ENCODE measurements around the gene MCUB.
"Not testable (repeated sequence)": the region's sequence is repeated elsewhere in the genome, so short reads cannot be mapped to it uniquely, and the experiment has no call there.

Gene MCUB

DNA sequence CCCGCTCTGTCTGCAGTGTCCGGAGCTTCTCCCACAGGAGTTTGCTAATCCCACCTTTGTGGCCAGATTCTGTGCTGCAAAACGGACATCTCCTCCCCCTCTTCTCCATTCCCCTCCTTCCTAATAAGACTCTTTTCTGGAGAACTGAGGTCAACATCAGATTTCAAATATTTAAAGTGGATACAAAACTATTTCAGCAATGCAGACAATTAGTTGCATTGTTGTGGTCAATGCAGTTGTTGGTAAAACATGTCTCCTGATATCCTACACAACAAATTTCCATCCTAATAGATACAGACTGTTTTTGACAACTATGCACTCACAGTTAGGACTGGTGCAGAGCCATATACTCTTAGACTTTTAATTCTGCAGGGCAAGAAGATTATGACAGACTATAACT, 5.1 kb upstream of the MCUB start:
- no peak for DNase-seq

GRCh38 chr4:109557433-109557832, 2.6 kb upstream of the MCUB start:
- no peaks in the 10 kb centered on the region for H3K27me3 ChIP-seq (replicated peaks; ENCODE audit: control insufficient read depth, insufficient read depth, low read length, poor library complexity, severe bottlenecking)
- peaks cover 1% of the 10 kb centered on the region for H3K36me3 ChIP-seq (ENCODE audit: control insufficient read depth, insufficient read depth, low read length)
- H3K9me3 ChIP-seq (ENCODE audit: control insufficient read depth, low read length), result no peaks in the 10 kb centered on the region
- H3K4me3 ChIP-seq (ENCODE audit: insufficient read depth, low read depth, low read length, poor library complexity, severe bottlenecking), result no peak overlapping the region
- peaks cover 21% of the 10 kb centered on the region for H3K4me1 ChIP-seq (ENCODE audit: control insufficient read depth, insufficient read depth, low read length, poor library complexity, severe bottlenecking)
- DNase-seq, result no peak
- H3K27ac ChIP-seq (ENCODE audit: insufficient read depth, low read length, poor library complexity, severe bottlenecking), result no peak overlapping the region

More for the DNA sequence above, 5.1 kb upstream of the MCUB start:
- peaks cover 11% of the 10 kb centered on the region for H3K4me1 ChIP-seq (ENCODE audit: control insufficient read depth, insufficient read depth, low read length, poor library complexity, severe bottlenecking)
- no peak overlapping the region for H3K4me3 ChIP-seq (ENCODE audit: insufficient read depth, low read depth, low read length, poor library complexity, severe bottlenecking)
- H3K27ac ChIP-seq (ENCODE audit: insufficient read depth, low read length, poor library complexity, severe bottlenecking), result no peak overlapping the region
- no peaks in the 10 kb centered on the region for H3K36me3 ChIP-seq (ENCODE audit: control insufficient read depth, insufficient read depth, low read length)
- no peaks in the 10 kb centered on the region for H3K9me3 ChIP-seq (ENCODE audit: control insufficient read depth, low read length)
- no peaks in the 10 kb centered on the region for H3K27me3 ChIP-seq (replicated peaks; ENCODE audit: control insufficient read depth, insufficient read depth, low read length, poor library complexity, severe bottlenecking)

DNA sequence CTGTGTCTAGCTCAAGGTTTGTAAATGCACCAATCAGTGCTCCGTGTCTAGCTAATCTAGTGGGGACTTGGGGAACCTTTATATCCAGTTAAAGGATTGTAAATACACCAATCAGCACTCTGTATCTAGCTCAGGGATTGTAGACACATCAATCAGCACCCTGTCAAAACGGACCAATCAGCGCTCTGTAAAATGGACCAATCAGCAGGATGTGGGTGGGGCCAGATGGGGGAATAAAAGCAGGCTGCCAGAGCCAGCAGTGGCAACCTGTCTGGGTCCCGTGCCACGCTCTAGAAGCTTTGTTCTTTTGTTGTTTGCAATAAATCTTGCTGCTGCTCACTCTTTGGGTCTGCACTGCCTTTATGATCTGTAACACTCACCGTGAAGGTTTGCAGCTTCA, 2.0 kb upstream of the MCUB start:
- not testable (repeated sequence) for H3K36me3 ChIP-seq (ENCODE audit: control insufficient read depth, insufficient read depth, low read length); H3K27me3 ChIP-seq (replicated peaks; ENCODE audit: control insufficient read depth, insufficient read depth, low read length, poor library complexity, severe bottlenecking); H3K27ac ChIP-seq (ENCODE audit: insufficient read depth, low read length, poor library complexity, severe bottlenecking); H3K4me3 ChIP-seq (ENCODE audit: insufficient read depth, low read depth, low read length, poor library complexity, severe bottlenecking); DNase-seq; H3K9me3 ChIP-seq (ENCODE audit: control insufficient read depth, low read length)
- H3K4me1 ChIP-seq (ENCODE audit: control insufficient read depth, insufficient read depth, low read length, poor library complexity, severe bottlenecking), result peaks cover 27% of the 10 kb centered on the region

DNA sequence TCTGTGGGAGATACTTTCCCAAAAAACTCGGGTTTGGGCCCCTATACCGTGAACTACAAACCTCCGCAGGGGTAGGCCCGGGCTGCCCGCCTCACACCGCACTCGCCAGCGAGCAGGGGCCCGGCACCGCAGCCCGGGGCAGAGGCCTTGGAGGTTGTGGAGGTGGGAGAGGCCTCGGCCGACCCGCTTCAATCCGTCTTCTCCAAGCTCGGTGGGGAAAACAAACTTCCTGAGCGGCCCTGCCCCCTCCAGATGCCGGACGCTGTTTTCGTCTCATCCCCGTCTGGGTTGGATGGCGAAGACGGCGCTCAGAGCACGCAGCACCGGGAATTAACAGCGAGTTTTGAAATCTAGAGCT, 442 bp upstream of the MCUB start:
- H3K27me3 ChIP-seq (replicated peaks; ENCODE audit: control insufficient read depth, insufficient read depth, low read length, poor library complexity, severe bottlenecking), result no peaks in the 10 kb centered on the region
- DNase-seq, result peak in 1 of 3 donors; percentile 15
- H3K9me3 ChIP-seq (ENCODE audit: control insufficient read depth, low read length), result no peaks in the 10 kb centered on the region
- H3K4me1 ChIP-seq (ENCODE audit: control insufficient read depth, insufficient read depth, low read length, poor library complexity, severe bottlenecking), result peaks cover 37% of the 10 kb centered on the region
- peak overlapping the region; percentile 84 for H3K4me3 ChIP-seq (ENCODE audit: insufficient read depth, low read depth, low read length, poor library complexity, severe bottlenecking)
- peak overlapping the region; percentile 94 for H3K27ac ChIP-seq (ENCODE audit: insufficient read depth, low read length, poor library complexity, severe bottlenecking)
- H3K36me3 ChIP-seq (ENCODE audit: control insufficient read depth, insufficient read depth, low read length), result peaks cover 7% of the 10 kb centered on the region

- Histone ChIP-seq H3K36me3 (ENCODE audit: control insufficient read depth, insufficient read depth, low read length) (peaks cover 16% of the 10 kb centered on the region), H3K27ac (ENCODE audit: insufficient read depth, low read length, poor library complexity, severe bottlenecking) (peak overlapping the region; percentile 94), H3K4me1 (ENCODE audit: control insufficient read depth, insufficient read depth, low read length, poor library complexity, severe bottlenecking) (peaks cover 43% of the 10 kb centered on the region), H3K27me3 (replicated peaks; ENCODE audit: control insufficient read depth, insufficient read depth, low read length, poor library complexity, severe bottlenecking) (no peaks in the 10 kb centered on the region), H3K4me3 (ENCODE audit: insufficient read depth, low read depth, low read length, poor library complexity, severe bottlenecking) (peak overlapping the region; percentile 84), H3K9me3 (ENCODE audit: control insufficient read depth, low read length) (no peaks in the 10 kb centered on the region)
- peak; percentile 34 to 57 (median 40) for DNase-seq
Observed at GRCh38 chr4:109560687-109561461, 828 bp downstream of the MCUB start.

GRCh38 chr4:109562457-109563239, 2.6 kb downstream of the MCUB start:
- H3K4me3 ChIP-seq (ENCODE audit: insufficient read depth, low read depth, low read length, poor library complexity, severe bottlenecking), result no peak overlapping the region
- H3K9me3 ChIP-seq (ENCODE audit: control insufficient read depth, low read length), result no peaks in the 10 kb centered on the region
- no peaks in the 10 kb centered on the region for H3K27me3 ChIP-seq (replicated peaks; ENCODE audit: control insufficient read depth, insufficient read depth, low read length, poor library complexity, severe bottlenecking)
- H3K36me3 ChIP-seq (ENCODE audit: control insufficient read depth, insufficient read depth, low read length), result peaks cover 17% of the 10 kb centered on the region
- H3K27ac ChIP-seq (ENCODE audit: insufficient read depth, low read length, poor library complexity, severe bottlenecking), result no peak overlapping the region
- no peak for DNase-seq
- H3K4me1 ChIP-seq (ENCODE audit: control insufficient read depth, insufficient read depth, low read length, poor library complexity, severe bottlenecking), result peaks cover 43% of the 10 kb centered on the region

- no peaks in the 10 kb centered on the region for H3K36me3 ChIP-seq (ENCODE audit: control insufficient read depth, insufficient read depth, low read length)
- DNase-seq, result no peak
- H3K4me3 ChIP-seq (ENCODE audit: insufficient read depth, low read depth, low read length, poor library complexity, severe bottlenecking), result no peak overlapping the region
- no peak overlapping the region for H3K27ac ChIP-seq (ENCODE audit: insufficient read depth, low read length, poor library complexity, severe bottlenecking)
- H3K27me3 ChIP-seq (replicated peaks; ENCODE audit: control insufficient read depth, insufficient read depth, low read length, poor library complexity, severe bottlenecking), result no peaks in the 10 kb centered on the region
- no peaks in the 10 kb centered on the region for H3K9me3 ChIP-seq (ENCODE audit: control insufficient read depth, low read length)
- H3K4me1 ChIP-seq (ENCODE audit: control insufficient read depth, insufficient read depth, low read length, poor library complexity, severe bottlenecking), result peaks cover 15% of the 10 kb centered on the region
Observed at GRCh38 chr4:109571494-109571893, 11.4 kb downstream of the MCUB start.

DNA sequence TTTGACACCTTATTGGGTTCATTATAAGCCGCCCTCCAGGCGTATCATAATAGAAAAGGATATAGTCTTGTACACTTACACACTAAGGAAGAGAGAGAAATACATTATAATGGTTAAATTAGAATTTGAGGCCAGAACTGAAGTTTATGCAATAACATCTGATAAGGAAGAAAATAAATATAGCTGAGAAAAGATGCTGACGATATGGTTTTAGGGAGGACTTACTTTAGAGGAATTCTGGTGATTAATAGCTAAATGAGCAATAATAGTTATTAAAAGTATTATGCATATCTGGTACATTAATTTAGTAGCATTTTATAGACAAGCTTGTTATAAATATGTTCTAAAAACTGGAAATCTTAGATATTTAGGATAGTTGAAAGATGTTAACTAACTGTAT, 12.1 kb downstream of the MCUB start:
- H3K4me3 ChIP-seq (ENCODE audit: insufficient read depth, low read depth, low read length, poor library complexity, severe bottlenecking), result no peak overlapping the region
- no peaks in the 10 kb centered on the region for H3K36me3 ChIP-seq (ENCODE audit: control insufficient read depth, insufficient read depth, low read length)
- H3K27me3 ChIP-seq (replicated peaks; ENCODE audit: control insufficient read depth, insufficient read depth, low read length, poor library complexity, severe bottlenecking), result no peaks in the 10 kb centered on the region
- no peaks in the 10 kb centered on the region for H3K9me3 ChIP-seq (ENCODE audit: control insufficient read depth, low read length)
- H3K27ac ChIP-seq (ENCODE audit: insufficient read depth, low read length, poor library complexity, severe bottlenecking), result no peak overlapping the region
- DNase-seq, result no peak
- peaks cover 15% of the 10 kb centered on the region for H3K4me1 ChIP-seq (ENCODE audit: control insufficient read depth, insufficient read depth, low read length, poor library complexity, severe bottlenecking)

DNA sequence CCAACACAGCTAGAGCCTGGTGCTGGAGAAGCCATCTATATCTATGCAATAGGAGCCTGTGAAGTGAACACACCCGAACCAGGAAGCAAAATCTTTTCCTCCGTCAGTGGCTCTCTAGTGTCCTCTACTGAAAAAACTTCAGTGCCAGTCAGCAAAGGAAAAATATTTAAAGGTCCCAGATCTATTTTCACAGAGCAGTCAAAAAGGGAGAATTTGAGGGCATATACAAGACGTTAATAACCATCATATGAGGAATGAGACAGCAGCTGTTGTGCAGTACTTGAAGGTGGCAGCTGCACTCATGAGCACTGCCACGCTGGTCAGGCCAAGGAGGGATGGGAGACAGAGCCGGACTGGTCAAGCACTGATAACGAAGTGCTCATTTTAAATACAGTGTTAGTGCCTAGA, 14.4 kb downstream of the MCUB start:
- H3K9me3 ChIP-seq (ENCODE audit: control insufficient read depth, low read length), result no peaks in the 10 kb centered on the region
- H3K4me1 ChIP-seq (ENCODE audit: control insufficient read depth, insufficient read depth, low read length, poor library complexity, severe bottlenecking), result peaks cover 15% of the 10 kb centered on the region
- DNase-seq, result no peak
- H3K27me3 ChIP-seq (replicated peaks; ENCODE audit: control insufficient read depth, insufficient read depth, low read length, poor library complexity, severe bottlenecking), result no peaks in the 10 kb centered on the region
- no peaks in the 10 kb centered on the region for H3K36me3 ChIP-seq (ENCODE audit: control insufficient read depth, insufficient read depth, low read length)
- no peak overlapping the region for H3K27ac ChIP-seq (ENCODE audit: insufficient read depth, low read length, poor library complexity, severe bottlenecking)
- no peak overlapping the region for H3K4me3 ChIP-seq (ENCODE audit: insufficient read depth, low read depth, low read length, poor library complexity, severe bottlenecking)

Measured in effector memory CD4-positive, alpha-beta T cell (primary cell).